Large intestine (tissue), 3 donors: ENCODE data around the gene DPP10. TPM values are rescaled to one million over a fixed set of nuclear protein-coding genes. Genes with fewer than 3 reads are reported as not detected.

Experiments
- DNase-seq, 2 donors: peaks; one replicate each; pipeline versions ENCODE4 v3.0.0 to v3.0.0-alpha.2; 2013
- H3K27ac ChIP-seq: one replicate; pipeline ENCODE4 v1.5.1; 2013; ENCODE audit warnings: low read length
- H3K27me3 ChIP-seq: 2 replicates; pipeline ENCODE4 v1.6.1; 2013; ENCODE audit warnings: low read length; ENCODE audit not compliant: control insufficient read depth, insufficient read depth
- H3K36me3 ChIP-seq: 2 replicates; pipeline ENCODE4 v1.6.1; 2013; ENCODE audit warnings: low read length; ENCODE audit not compliant: control insufficient read depth, insufficient read depth
- H3K4me1 ChIP-seq: one replicate; pipeline ENCODE4 v1.6.1; 2013; ENCODE audit warnings: low read length; ENCODE audit not compliant: control insufficient read depth, insufficient read depth
- H3K4me3 ChIP-seq: one replicate; pipeline ENCODE4 v1.5.1; 2013; ENCODE audit warnings: low read length
- H3K9me3 ChIP-seq: one replicate; pipeline ENCODE4 v1.6.1; 2013; ENCODE audit warnings: mild to moderate bottlenecking, low read depth, low read length, moderate library complexity; ENCODE audit not compliant: control insufficient read depth
- whole genome bisulfite sequencing: methylation state at CpG from one replicate; pipeline ENCODE4 v1.1.5; 2013; ENCODE audit warnings: low lambda C conversion rate; ENCODE audit not compliant: insufficient coverage; 5-methylcytosine and 5-hydroxymethylcytosine counted together
- polyA plus RNA-seq: library from polyadenylated mRNA; unstranded; fragments of 120-200 nt; gene quantifications from one replicate; pipeline ENCODE4 v1.2.1, GENCODE V29; 2013

The DPP10 gene
- polyA plus RNA-seq, 1 donor: 17.3 TPM

GRCh38 chr2:115129536-115129935 is 687.1 kb downstream of the DPP10 start:
- Histone ChIP-seq H3K9me3 (no peaks in the 10 kb centered on the region), H3K27me3 (no peaks in the 10 kb centered on the region), H3K36me3 (no peaks in the 10 kb centered on the region), H3K4me3 (no peak overlapping the region), H3K27ac (no peak overlapping the region), H3K4me1 (no peaks in the 10 kb centered on the region)
- WGBS: 100% methylated on average over 1 of the region's 3 CpGs
- no peak for DNase-seq

DNA sequence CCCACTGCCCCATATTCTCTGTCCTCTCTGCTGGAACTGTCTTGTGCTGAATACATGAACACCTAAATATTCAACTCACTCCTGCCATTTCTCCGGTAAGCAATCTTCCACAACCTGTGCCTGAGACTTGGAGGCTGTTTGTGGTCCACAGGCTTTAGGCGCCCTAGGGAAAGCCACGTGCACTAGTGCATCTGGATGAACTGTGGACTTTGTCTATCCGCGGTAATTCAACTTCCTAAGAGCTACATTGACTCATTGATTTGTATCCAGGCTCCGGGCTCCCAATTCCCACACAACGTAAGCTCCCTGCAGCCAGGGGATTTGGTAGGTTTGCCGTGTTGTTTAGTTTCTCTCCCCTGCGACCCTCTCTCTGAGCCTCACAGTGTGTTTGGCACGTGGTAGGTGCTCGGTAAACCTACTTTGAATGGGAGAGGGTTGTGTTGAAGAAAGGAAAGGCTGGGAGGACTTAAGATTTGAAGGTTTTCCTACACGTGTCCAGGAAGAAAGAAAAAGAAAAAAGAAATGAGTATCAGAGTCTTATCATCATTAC is 718.2 kb downstream of the DPP10 start:
- peaks cover 16% of the 10 kb centered on the region for H3K27me3 ChIP-seq
- H3K4me1 ChIP-seq: peaks cover 20% of the 10 kb centered on the region
- peak overlapping the region; percentile 71 for H3K4me3 ChIP-seq
- 0% methylated on average over 2 of the region's 12 CpGs for WGBS
- no peaks in the 10 kb centered on the region for H3K9me3 ChIP-seq
- H3K36me3 ChIP-seq: no peaks in the 10 kb centered on the region
- peak overlapping the region; percentile 85 for H3K27ac ChIP-seq
- DNase-seq: peak; percentile 71 to 90

GRCh38 chr2:115161081-115161770 is 718.8 kb downstream of the DPP10 start:
- no peaks in the 10 kb centered on the region for H3K36me3 ChIP-seq
- no CpG with 5 or more reads among the region's 86 CpGs for WGBS
- no peaks in the 10 kb centered on the region for H3K9me3 ChIP-seq
- H3K4me1 ChIP-seq: peaks cover 20% of the 10 kb centered on the region
- DNase-seq: peak; percentile 38 to 95
- peaks cover 16% of the 10 kb centered on the region for H3K27me3 ChIP-seq
- H3K4me3 ChIP-seq: peak overlapping the region; percentile 71
- peak overlapping the region; percentile 85 for H3K27ac ChIP-seq

GRCh38 chr2:115161771-115162493 is 719.5 kb downstream of the DPP10 start:
- no peaks in the 10 kb centered on the region for H3K36me3 ChIP-seq
- peak; percentile 57 to 86 for DNase-seq
- WGBS: no CpG with 5 or more reads among the region's 83 CpGs
- peaks cover 16% of the 10 kb centered on the region for H3K27me3 ChIP-seq
- H3K27ac ChIP-seq: peak overlapping the region; percentile 52
- peak overlapping the region; percentile 68 for H3K4me3 ChIP-seq
- no peaks in the 10 kb centered on the region for H3K9me3 ChIP-seq
- H3K4me1 ChIP-seq: peaks cover 20% of the 10 kb centered on the region

GRCh38 chr2:115162494-115163293 is 720.3 kb downstream of the DPP10 start:
- peak overlapping the region; percentile 39 for H3K27ac ChIP-seq
- peaks cover 20% of the 10 kb centered on the region for H3K4me1 ChIP-seq
- peak in 1 of 2 donors; percentile 39 for DNase-seq
- peaks cover 16% of the 10 kb centered on the region for H3K27me3 ChIP-seq
- H3K36me3 ChIP-seq: no peaks in the 10 kb centered on the region
- H3K4me3 ChIP-seq: peak overlapping the region; percentile 68
- H3K9me3 ChIP-seq: no peaks in the 10 kb centered on the region
- WGBS: no CpG with 5 or more reads among the region's 49 CpGs

DNA sequence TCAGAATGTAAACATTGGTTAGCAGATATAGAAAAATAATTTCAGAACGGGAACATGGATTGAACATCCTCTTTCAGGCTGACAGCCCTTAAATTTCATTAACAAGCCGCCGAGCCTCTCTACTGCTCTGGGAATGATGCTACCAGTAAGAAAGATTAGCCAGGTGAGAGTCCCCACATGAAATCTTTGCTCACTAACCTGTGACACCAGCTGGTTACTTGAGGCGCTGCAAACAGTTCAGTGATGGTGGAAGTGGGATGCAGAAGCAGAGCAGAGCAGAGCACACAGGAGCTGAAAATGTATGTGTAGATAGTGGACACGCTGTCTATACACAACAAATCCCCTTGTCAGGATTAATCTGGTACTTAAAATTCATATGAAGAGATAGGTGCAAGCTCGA is 721.1 kb downstream of the DPP10 start:
- DNase-seq: peak in 1 of 2 donors; percentile 29

GRCh38 chr2:115165529-115166109 is 723.2 kb downstream of the DPP10 start:
- DNase-seq: peak in 1 of 2 donors; percentile 26
- Histone ChIP-seq H3K27me3 (peaks cover 16% of the 10 kb centered on the region), H3K4me3 (no peak overlapping the region), H3K4me1 (peaks cover 17% of the 10 kb centered on the region), H3K36me3 (no peaks in the 10 kb centered on the region), H3K9me3 (no peaks in the 10 kb centered on the region), H3K27ac (no peak overlapping the region)
- WGBS: 88% methylated on average over 2 of the region's 6 CpGs

More for the DNA sequence above, 721.1 kb downstream of the DPP10 start:
- Histone ChIP-seq H3K36me3 (no peaks in the 10 kb centered on the region), H3K27ac (no peak overlapping the region), H3K4me3 (no peak overlapping the region), H3K9me3 (no peaks in the 10 kb centered on the region), H3K27me3 (peaks cover 16% of the 10 kb centered on the region), H3K4me1 (peaks cover 25% of the 10 kb centered on the region)
- 100% methylated on average over 2 of the region's 6 CpGs for WGBS

DNA sequence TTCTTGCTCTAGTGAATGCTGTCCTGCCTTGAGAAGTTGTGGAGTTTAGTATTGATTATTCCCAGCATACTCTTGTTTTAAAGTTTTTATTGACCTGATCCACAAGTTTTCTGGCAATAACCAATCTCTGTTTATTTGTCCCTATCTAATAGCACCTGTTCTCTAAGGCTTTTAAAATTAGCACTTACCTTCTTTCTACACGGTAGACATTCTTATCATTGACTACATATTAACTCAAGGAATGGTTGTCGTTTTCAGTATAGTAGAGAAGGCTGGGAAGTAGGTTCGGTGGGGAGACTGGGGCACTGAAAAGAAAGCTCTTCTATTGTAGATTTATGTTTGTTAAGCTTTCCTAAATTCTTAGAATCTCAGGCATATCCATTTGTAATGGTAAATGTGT is 726.0 kb downstream of the DPP10 start:
- Histone ChIP-seq H3K4me1 (peaks cover 8% of the 10 kb centered on the region), H3K27ac (no peak overlapping the region), H3K4me3 (no peak overlapping the region), H3K27me3 (no peaks in the 10 kb centered on the region), H3K9me3 (no peaks in the 10 kb centered on the region), H3K36me3 (no peaks in the 10 kb centered on the region)
- 40% methylated on average over 1 of the region's 3 CpGs for WGBS
- peak in 1 of 2 donors; percentile 9 for DNase-seq

GRCh38 chr2:115169814-115170213 is 727.4 kb downstream of the DPP10 start:
- H3K27me3 ChIP-seq: no peaks in the 10 kb centered on the region
- peaks cover 5% of the 10 kb centered on the region for H3K4me1 ChIP-seq
- no peak overlapping the region for H3K27ac ChIP-seq
- H3K36me3 ChIP-seq: no peaks in the 10 kb centered on the region
- H3K4me3 ChIP-seq: no peak overlapping the region
- DNase-seq: no peak
- WGBS: 100% methylated on average over 1 of the region's 1 CpG
- H3K9me3 ChIP-seq: no peaks in the 10 kb centered on the region

DNA sequence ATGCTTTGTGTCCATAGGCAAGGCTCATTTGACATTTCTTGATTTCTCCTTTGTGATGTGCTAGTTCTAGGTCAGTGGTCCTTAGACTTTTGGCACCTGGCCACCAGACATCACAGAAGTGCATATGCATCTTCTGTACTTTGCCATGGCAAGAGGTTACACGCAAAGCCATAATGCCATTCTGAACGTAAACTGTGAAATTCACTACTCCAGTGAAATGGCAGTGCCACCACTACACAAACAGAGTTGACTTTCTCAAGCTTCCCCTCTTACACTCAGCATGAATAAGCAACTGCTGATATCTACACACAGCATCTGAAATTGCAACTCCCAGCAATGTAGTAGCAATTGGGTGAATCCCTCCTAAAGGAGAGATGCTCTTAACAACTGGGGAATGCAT is 729.3 kb downstream of the DPP10 start:
- Histone ChIP-seq H3K4me1 (peaks cover 5% of the 10 kb centered on the region), H3K27me3 (no peaks in the 10 kb centered on the region), H3K27ac (no peak overlapping the region), H3K36me3 (no peaks in the 10 kb centered on the region), H3K4me3 (no peak overlapping the region), H3K9me3 (no peaks in the 10 kb centered on the region)
- DNase-seq: no peak
- WGBS: no CpG with 5 or more reads among the region's 2 CpGs
